HEK293 (cell line): ENCODE measurements around the gene FANCC.

Experiments
- TF ChIP-seq, protein P1 (sequence below): fragments of 450-650 bp; formaldehyde crosslinking; IDR thresholded peaks from 2 replicates; pipeline ENCODE4 v1.5.1; 2016; ENCODE audit warnings: missing biosample characterization, missing genetic modification characterization, low read depth
- TF ChIP-seq, protein P2 (sequence below): fragments of 450-650 bp; IDR thresholded peaks from 2 replicates; pipeline ENCODE4 v1.5.1; 2018; ENCODE audit warnings: missing biosample characterization, missing genetic modification characterization
- TF ChIP-seq, protein P3 (sequence below): fragments of 450-650 bp; formaldehyde crosslinking; IDR thresholded peaks from 2 replicates; pipeline ENCODE4 v1.5.1; 2016; ENCODE audit warnings: missing biosample characterization, missing genetic modification characterization

DNA sequence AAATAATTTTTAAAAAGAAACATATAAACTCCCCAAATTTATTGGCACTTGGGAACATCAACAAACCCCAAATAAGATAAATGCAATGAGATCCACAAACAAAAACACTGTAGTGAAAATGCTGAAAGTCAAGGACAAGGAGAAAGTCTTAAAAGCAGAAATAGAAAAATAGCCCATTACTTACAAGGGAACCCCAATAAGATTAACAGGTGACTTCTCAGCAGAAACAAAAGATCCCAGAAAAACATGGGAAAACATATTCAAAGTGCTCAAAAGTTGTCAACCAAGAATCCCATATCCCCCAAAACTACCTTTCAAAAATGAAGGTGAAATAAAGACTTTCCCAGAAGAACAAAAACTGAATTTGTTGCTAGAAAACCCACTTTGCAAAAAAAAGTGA lies 40.0 kb downstream of the FANCC start:
- TF ChIP-seq, protein P1, sequence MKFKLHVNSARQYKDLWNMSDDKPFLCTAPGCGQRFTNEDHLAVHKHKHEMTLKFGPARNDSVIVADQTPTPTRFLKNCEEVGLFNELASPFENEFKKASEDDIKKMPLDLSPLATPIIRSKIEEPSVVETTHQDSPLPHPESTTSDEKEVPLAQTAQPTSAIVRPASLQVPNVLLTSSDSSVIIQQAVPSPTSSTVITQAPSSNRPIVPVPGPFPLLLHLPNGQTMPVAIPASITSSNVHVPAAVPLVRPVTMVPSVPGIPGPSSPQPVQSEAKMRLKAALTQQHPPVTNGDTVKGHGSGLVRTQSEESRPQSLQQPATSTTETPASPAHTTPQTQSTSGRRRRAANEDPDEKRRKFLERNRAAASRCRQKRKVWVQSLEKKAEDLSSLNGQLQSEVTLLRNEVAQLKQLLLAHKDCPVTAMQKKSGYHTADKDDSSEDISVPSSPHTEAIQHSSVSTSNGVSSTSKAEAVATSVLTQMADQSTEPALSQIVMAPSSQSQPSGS (tag by site-specific recombination) = no peak
- TF ChIP-seq, protein P2, sequence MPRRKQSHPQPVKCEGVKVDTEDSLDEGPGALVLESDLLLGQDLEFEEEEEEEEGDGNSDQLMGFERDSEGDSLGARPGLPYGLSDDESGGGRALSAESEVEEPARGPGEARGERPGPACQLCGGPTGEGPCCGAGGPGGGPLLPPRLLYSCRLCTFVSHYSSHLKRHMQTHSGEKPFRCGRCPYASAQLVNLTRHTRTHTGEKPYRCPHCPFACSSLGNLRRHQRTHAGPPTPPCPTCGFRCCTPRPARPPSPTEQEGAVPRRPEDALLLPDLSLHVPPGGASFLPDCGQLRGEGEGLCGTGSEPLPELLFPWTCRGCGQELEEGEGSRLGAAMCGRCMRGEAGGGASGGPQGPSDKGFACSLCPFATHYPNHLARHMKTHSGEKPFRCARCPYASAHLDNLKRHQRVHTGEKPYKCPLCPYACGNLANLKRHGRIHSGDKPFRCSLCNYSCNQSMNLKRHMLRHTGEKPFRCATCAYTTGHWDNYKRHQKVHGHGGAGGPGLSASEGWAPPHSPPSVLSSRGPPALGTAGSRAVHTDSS (tag by site-specific recombination) = no peak
- TF ChIP-seq, protein P3, sequence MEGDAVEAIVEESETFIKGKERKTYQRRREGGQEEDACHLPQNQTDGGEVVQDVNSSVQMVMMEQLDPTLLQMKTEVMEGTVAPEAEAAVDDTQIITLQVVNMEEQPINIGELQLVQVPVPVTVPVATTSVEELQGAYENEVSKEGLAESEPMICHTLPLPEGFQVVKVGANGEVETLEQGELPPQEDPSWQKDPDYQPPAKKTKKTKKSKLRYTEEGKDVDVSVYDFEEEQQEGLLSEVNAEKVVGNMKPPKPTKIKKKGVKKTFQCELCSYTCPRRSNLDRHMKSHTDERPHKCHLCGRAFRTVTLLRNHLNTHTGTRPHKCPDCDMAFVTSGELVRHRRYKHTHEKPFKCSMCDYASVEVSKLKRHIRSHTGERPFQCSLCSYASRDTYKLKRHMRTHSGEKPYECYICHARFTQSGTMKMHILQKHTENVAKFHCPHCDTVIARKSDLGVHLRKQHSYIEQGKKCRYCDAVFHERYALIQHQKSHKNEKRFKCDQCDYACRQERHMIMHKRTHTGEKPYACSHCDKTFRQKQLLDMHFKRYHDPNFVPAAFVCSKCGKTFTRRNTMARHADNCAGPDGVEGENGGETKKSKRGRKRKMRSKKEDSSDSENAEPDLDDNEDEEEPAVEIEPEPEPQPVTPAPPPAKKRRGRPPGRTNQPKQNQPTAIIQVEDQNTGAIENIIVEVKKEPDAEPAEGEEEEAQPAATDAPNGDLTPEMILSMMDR (tag by site-specific recombination) = no peak
